ENCODE measurements around the gene S1PR4. TPM values are rescaled to one million over a fixed set of nuclear protein-coding genes. Genes with fewer than 3 reads are reported as not detected.
A peak's percentile ranks its signal among the peaks of the same experiment; 100 is the strongest.

S1PR4 gene
- polyA plus RNA-seq, 1 experiment = not detected

- ChIA-PET CTCF (interaction anchor here (0.9 to 3.9 kb wide), 6 partner anchors 33 to 211 kb away, joined by 3 to 30 read pairs (median 15); no protein-coding TSS in a partner anchor), POLR2A (no interaction called here)
- no peak overlapping the region for H3K27ac ChIP-seq (ENCODE audit: low read depth, low read length)
- no peak for TF ChIP-seq CTCF (IDR thresholded peaks at IDR 0.05; ENCODE audit: low read depth, low read length)
- DNase-seq (ENCODE audit: low read depth, low spot score) = no peak
- H3K4me3 ChIP-seq (ENCODE audit: low read depth, low read length) = no peak overlapping the region
- no peaks in the 10 kb centered on the region for H3K27me3 ChIP-seq (ENCODE audit: control insufficient read depth, insufficient read depth, low read length)
- H3K9me3 ChIP-seq (ENCODE audit: control insufficient read depth, insufficient read depth, low read length) = peaks cover under 1% of the 10 kb centered on the region
These were observed 15.9 kb upstream of the S1PR4 start for GRCh38 chr19:3162418-3163229.

- TF ChIP-seq CTCF (IDR thresholded peaks at IDR 0.05; ENCODE audit: low read depth, low read length) = peak; percentile 95
- Histone ChIP-seq H3K9me3 (ENCODE audit: control insufficient read depth, insufficient read depth, low read length) (no peaks in the 10 kb centered on the region; the same call in none of the 2 replicates), H3K27ac (ENCODE audit: low read depth, low read length) (no peak overlapping the region), H3K27me3 (ENCODE audit: control insufficient read depth, insufficient read depth, low read length) (no peaks in the 10 kb centered on the region), H3K4me3 (ENCODE audit: low read depth, low read length) (no peak overlapping the region)
- POLR2A ChIA-PET = no interaction called here
- peak; percentile 30 for DNase-seq (ENCODE audit: low read depth, low spot score)
- CTCF ChIA-PET = interaction anchor here (0.6 to 1.9 kb wide), 9 partner anchors 20 to 212 kb away, joined by 3 to 27 read pairs (median 4); no protein-coding TSS in a partner anchor
These were observed 15.2 kb upstream of the S1PR4 start for GRCh38 chr19:3163230-3163886.

GRCh38 chr19:3163943-3164342 lies 14.6 kb upstream of the S1PR4 start:
- no peak for DNase-seq (ENCODE audit: low read depth, low spot score)
- TF ChIP-seq CTCF (IDR thresholded peaks at IDR 0.05; ENCODE audit: low read depth, low read length) = no peak
- Histone ChIP-seq H3K27me3 (ENCODE audit: control insufficient read depth, insufficient read depth, low read length) (no peaks in the 10 kb centered on the region), H3K9me3 (ENCODE audit: control insufficient read depth, insufficient read depth, low read length) (no peaks in the 10 kb centered on the region; the same call in none of the 2 replicates), H3K4me3 (ENCODE audit: low read depth, low read length) (no peak overlapping the region), H3K27ac (ENCODE audit: low read depth, low read length) (no peak overlapping the region)
- POLR2A ChIA-PET = no interaction called here
- CTCF ChIA-PET = interaction anchor here (0.6 to 1.9 kb wide), 9 partner anchors 20 to 213 kb away, joined by 3 to 27 read pairs (median 4); no protein-coding TSS in a partner anchor

- CTCF ChIA-PET = no interaction called here
- no peak for TF ChIP-seq CTCF (IDR thresholded peaks at IDR 0.05; ENCODE audit: low read depth, low read length)
- no peaks in the 10 kb centered on the region; the same call in 1 of the 2 replicates for H3K9me3 ChIP-seq (ENCODE audit: control insufficient read depth, insufficient read depth, low read length)
- H3K4me3 ChIP-seq (ENCODE audit: low read depth, low read length) = no peak overlapping the region
- POLR2A ChIA-PET = no interaction called here
- H3K27ac ChIP-seq (ENCODE audit: low read depth, low read length) = no peak overlapping the region
- no peak for DNase-seq (ENCODE audit: low read depth, low spot score)
- H3K27me3 ChIP-seq (ENCODE audit: control insufficient read depth, insufficient read depth, low read length) = peaks cover 4% of the 10 kb centered on the region
These were observed 10.9 kb upstream of the S1PR4 start for GRCh38 chr19:3167533-3168272.

All from AG04450 (cell line).